GM12878 (cell line): Measurements from ENCODE around the gene SAMD4A. TPM values are rescaled to one million over a fixed set of nuclear protein-coding genes. Genes with fewer than 3 reads are reported as not detected.

Source experiments
- ATAC-seq: fragments of 200-7000 bp; cut with Tn5 transposase; 3 replicates; pipeline ENCODE4 v1.9.1; 2020; ENCODE audit warnings: mild to moderate bottlenecking, moderate library complexity
- BruUV-seq: library from RNA; stranded (reverse); fragments of 400-500 nt; replicated peaks from 2 replicates; lab custom pipeline; 2021; lab: Mats Ljungman, UMichigan
- CTCF ChIA-PET: fragments of 300-600 bp; sonication (Branson Sonifier 250); formaldehyde crosslinking; extraction: SDS; loops from one replicate; lab custom pipeline; 2021; ENCODE audit warnings: inconsistent platforms; lab: Yijun Ruan, JAX
- POLR2A ChIA-PET: fragments of 350-600 bp; formaldehyde crosslinking; extraction: SDS; loops from one replicate; lab custom pipeline; 2021; ENCODE audit warnings: inconsistent platforms; lab: Charles Lee
- RAD21 ChIA-PET: fragments of 300-600 bp; sonication (Branson Sonifier 250); formaldehyde crosslinking; loops from one replicate; lab custom pipeline; 2023; ENCODE audit warnings: antibody characterized with exemption; ENCODE audit not compliant: unreplicated experiment; lab: Charles Lee
- SMC1A ChIA-PET: fragments of 300-600 bp; sonication (Branson Sonifier 250); formaldehyde crosslinking; loops from one replicate; lab custom pipeline; 2023; ENCODE audit not compliant: unreplicated experiment, uncharacterized antibody; lab: Charles Lee
- DNase-seq: peaks from one replicate; pipeline ENCODE4 v3.0.0-alpha.2; 2011; ENCODE audit warnings: low read depth, low spot score
- FAIRE-seq: peaks from 3 replicates; lab custom pipeline; 2011; peaks lifted over from hg19 to GRCh38; lab: Jason Lieb, UNC
- H2AFZ ChIP-seq: 2 replicates; pipeline ENCODE4 v1.6.0; 2011; ENCODE audit warnings: low read depth, low read length, control low read depth; ENCODE audit not compliant: control insufficient read depth
- H3K27ac ChIP-seq: 2 replicates; pipeline ENCODE4 v1.5.1; 2011; ENCODE audit warnings: control low read depth; ENCODE audit not compliant: control insufficient read depth, insufficient read depth
- H3K27me3 ChIP-seq, 2 experiments: replicated peaks in 1 of 2; 2 replicates each; pipeline versions ENCODE4 v1.6.0 to v1.6.1; 2011; ENCODE audit warnings: low read length in 1 of 2; ENCODE audit not compliant: control insufficient read depth in 2 of 2, insufficient read depth in 2 of 2
- H3K36me3 ChIP-seq, 2 experiments: 2 replicates each; pipeline ENCODE4 v1.5.1; 2011; ENCODE audit warnings: low read length in 1 of 2; ENCODE audit not compliant: control insufficient read depth in 2 of 2, insufficient read depth in 2 of 2
- H3K4me1 ChIP-seq: 2 replicates; pipeline ENCODE4 v1.6.1; 2011; ENCODE audit warnings: mild to moderate bottlenecking, low read length, moderate library complexity, mixed read lengths; ENCODE audit not compliant: control insufficient read depth, insufficient read depth
- H3K4me2 ChIP-seq: 2 replicates; pipeline ENCODE4 v1.6.0; 2011; ENCODE audit warnings: control low read depth; ENCODE audit not compliant: control insufficient read depth, insufficient read depth
- H3K4me3 ChIP-seq: fragments of 200-600 bp; sonication (generic); 2 replicates; pipeline ENCODE4 v1.5.1; 2016
- H3K79me2 ChIP-seq: 2 replicates; pipeline ENCODE4 v1.6.0; 2011; ENCODE audit warnings: low read length; ENCODE audit not compliant: control insufficient read depth, insufficient read depth
- H3K9ac ChIP-seq: 2 replicates; pipeline ENCODE4 v1.8.0; 2011; ENCODE audit warnings: low read length, control low read depth, mixed read lengths; ENCODE audit not compliant: control insufficient read depth, insufficient read depth
- H3K9me3 ChIP-seq: replicated peaks from 3 replicates; pipeline ENCODE4 v1.5.1; 2011; ENCODE audit warnings: mild to moderate bottlenecking, low read length; ENCODE audit not compliant: control insufficient read depth, insufficient read depth
- H4K20me1 ChIP-seq: 2 replicates; pipeline ENCODE4 v1.6.0; 2011; ENCODE audit not compliant: control insufficient read depth, insufficient read depth
- CBX5 ChIP-seq: sonication (generic); IDR thresholded peaks from 2 replicates; pipeline ENCODE4 v1.6.1; 2016; ENCODE audit warnings: low read depth, moderate library complexity, mild to moderate bottlenecking, inconsistent platforms
- ESRRA ChIP-seq: IDR thresholded peaks from 2 replicates; pipeline ENCODE4 v1.6.1; 2012; ENCODE audit warnings: mild to moderate bottlenecking, low read length, improper control_type of control experiment
- HDAC2 ChIP-seq: fragments of 200-600 bp; sonication (generic); IDR thresholded peaks from 2 replicates; pipeline ENCODE4 v1.6.1; 2017
- MTA3 ChIP-seq: IDR thresholded peaks from 2 replicates; pipeline ENCODE4 v1.6.1; 2012; ENCODE audit warnings: low read length, inconsistent platforms, borderline replicate concordance
- NFXL1 ChIP-seq: fragments of 450-650 bp; IDR thresholded peaks from 2 replicates; pipeline ENCODE4 v1.6.1; 2017; ENCODE audit warnings: antibody characterized with exemption, mild to moderate bottlenecking, borderline replicate concordance
- NR2F1 ChIP-seq: fragments of 450-650 bp; conservative IDR thresholded peaks from 2 replicates; pipeline ENCODE4 v1.6.1; 2017; ENCODE audit warnings: mild to moderate bottlenecking
- RAD21 ChIP-seq: IDR thresholded peaks from 2 replicates; pipeline ENCODE4 v1.6.1; 2011; ENCODE audit warnings: mild to moderate bottlenecking, low read depth, low read length, moderate library complexity; ENCODE audit not compliant: insufficient read depth
- RBBP5 ChIP-seq: fragments of 200-600 bp; sonication (generic); conservative IDR thresholded peaks from 2 replicates; pipeline ENCODE4 v1.6.1; 2016
- SMAD5 ChIP-seq: IDR thresholded peaks from 2 replicates; pipeline ENCODE4 v1.6.1; 2016; ENCODE audit warnings: antibody characterized with exemption, low read depth
- WRNIP1 ChIP-seq: IDR thresholded peaks from 2 replicates; pipeline ENCODE4 v1.6.1; 2011; ENCODE audit warnings: low read depth, low read length, improper control_type of control experiment, borderline replicate concordance
- ZSCAN29 ChIP-seq: fragments of 450-650 bp; IDR thresholded peaks from 2 replicates; pipeline ENCODE4 v1.6.1; 2017; ENCODE audit warnings: mild to moderate bottlenecking, moderate library complexity
- WGBS: methylation state at CpG from one replicate; pipeline ENCODE4 v1.1.6; 2016; ENCODE audit warnings: low lambda C conversion rate; ENCODE audit not compliant: insufficient replicate concordance, insufficient coverage; ENCODE audit errors: missing lambda C conversion rate; 5-methylcytosine and 5-hydroxymethylcytosine counted together
- in situ Hi-C: fragments of 300-500 bp; cut with MboI; formaldehyde crosslinking; loops from 9 replicates; pipeline ENCODE4 v1.14.3; 2018; ENCODE audit warnings: mixed read lengths
- intact Hi-C: fragments of 100-400 bp; cut with micrococcal nuclease; formaldehyde crosslinking; loops from one replicate; pipeline ENCODE4 v1.14.2; 2022; ENCODE audit not compliant: unreplicated experiment
- polyA plus RNA-seq, 11 experiments: library from polyadenylated mRNA; depleted of rRNA in 4 of 11; unstranded in 6 of 11; stranded (reverse) in 5 of 11; fragments of >200 nt; fragmentation: Nextera tagmentation in 4 of 11; fragmentation: Illumina TruSeq in 1 of 11; extraction: Ambion mirVana in 4 of 11; extraction: Trizol in 1 of 11; gene quantifications; 1 replicate in 1 of 11; 2 replicates in 10 of 11; pipeline versions ENCODE4 v1.2.1 to v1.2.3, GENCODE V29; 2011 to 2016; ENCODE audit warnings: inconsistent platforms in 2 of 11, missing spikeins in 2 of 11, low read depth in 1 of 11
- total RNA-seq, 4 experiments: library from RNA; depleted of rRNA in 3 of 4; stranded (reverse); fragments of >200 nt in 3 of 4; fragmentation: Illumina TruSeq in 1 of 4; extraction: Trizol in 1 of 4; gene quantifications; 2 replicates each; pipeline versions ENCODE4 v1.2.1 to v1.2.3, GENCODE V29; 2013 to 2021
- TF ChIP-seq, protein P1 (sequence below): IDR thresholded peaks from 2 replicates; pipeline ENCODE4 v1.6.1; 2012; ENCODE audit warnings: improper control_type of control experiment, low read depth, low read length; ENCODE audit not compliant: insufficient replicate concordance
- TF ChIP-seq, protein P2 (sequence below): fragments of 450-650 bp; IDR thresholded peaks from 2 replicates; pipeline ENCODE4 v1.6.1; 2018; ENCODE audit warnings: mild to moderate bottlenecking, low read depth, moderate library complexity; ENCODE audit not compliant: partially characterized antibody
- TF ChIP-seq, protein P3 (sequence below): fragments of 450-650 bp; IDR thresholded peaks from 2 replicates; pipeline ENCODE4 v1.6.1; 2016; ENCODE audit warnings: mild to moderate bottlenecking
- TF ChIP-seq, protein P4 (sequence below): IDR thresholded peaks from 2 replicates; pipeline ENCODE4 v1.6.1; 2011; ENCODE audit warnings: low read depth, mild to moderate bottlenecking, low read length, moderate library complexity, borderline replicate concordance; ENCODE audit errors: extremely low read depth

The SAMD4A gene
- total and polyA plus RNA-seq, 10 of the 15 experiments (the other 5 are each of a cell fraction or from before 2014, with no cell fraction given), result 0.05 to 0.56 (median 0.31) TPM

DNA sequence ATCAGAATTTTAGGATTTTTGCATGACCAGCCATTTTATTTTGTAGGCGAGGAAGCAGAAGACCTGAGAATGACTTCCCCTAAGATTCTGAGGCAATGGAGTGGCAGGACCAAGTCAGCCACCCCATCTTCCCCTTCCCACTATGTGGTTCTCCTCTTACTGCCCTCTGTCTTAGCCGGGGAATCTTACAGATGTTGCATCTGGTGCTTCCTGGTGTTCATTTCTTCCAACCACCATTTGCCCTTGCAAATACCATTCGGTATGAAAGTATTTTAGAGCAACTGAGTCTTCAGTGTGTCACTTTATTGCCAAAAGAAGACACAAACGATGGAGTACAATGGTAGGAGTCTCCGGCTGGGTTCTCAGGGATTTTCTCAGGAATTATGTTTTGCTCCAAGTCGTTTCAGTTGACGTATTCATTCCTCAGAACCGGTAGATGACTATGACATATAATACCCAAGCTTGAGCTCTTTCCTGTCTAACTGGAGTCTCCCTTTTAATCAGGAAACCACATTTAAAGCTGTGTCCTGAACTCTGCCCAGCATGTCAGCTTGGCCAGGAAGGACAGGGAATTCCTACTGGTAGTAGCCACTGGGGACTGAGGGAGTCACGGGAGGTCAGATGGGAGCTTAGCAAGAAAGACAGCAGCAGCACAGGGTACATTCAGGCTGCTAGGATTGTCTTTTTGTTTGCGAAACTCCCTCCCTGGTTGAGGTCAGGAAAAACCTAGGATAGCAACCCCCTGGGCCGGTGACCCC is 87.0 kb downstream of the SAMD4A start:
- no peaks in the 10 kb centered on the region for H3K79me2 ChIP-seq
- TF ChIP-seq, protein P1, sequence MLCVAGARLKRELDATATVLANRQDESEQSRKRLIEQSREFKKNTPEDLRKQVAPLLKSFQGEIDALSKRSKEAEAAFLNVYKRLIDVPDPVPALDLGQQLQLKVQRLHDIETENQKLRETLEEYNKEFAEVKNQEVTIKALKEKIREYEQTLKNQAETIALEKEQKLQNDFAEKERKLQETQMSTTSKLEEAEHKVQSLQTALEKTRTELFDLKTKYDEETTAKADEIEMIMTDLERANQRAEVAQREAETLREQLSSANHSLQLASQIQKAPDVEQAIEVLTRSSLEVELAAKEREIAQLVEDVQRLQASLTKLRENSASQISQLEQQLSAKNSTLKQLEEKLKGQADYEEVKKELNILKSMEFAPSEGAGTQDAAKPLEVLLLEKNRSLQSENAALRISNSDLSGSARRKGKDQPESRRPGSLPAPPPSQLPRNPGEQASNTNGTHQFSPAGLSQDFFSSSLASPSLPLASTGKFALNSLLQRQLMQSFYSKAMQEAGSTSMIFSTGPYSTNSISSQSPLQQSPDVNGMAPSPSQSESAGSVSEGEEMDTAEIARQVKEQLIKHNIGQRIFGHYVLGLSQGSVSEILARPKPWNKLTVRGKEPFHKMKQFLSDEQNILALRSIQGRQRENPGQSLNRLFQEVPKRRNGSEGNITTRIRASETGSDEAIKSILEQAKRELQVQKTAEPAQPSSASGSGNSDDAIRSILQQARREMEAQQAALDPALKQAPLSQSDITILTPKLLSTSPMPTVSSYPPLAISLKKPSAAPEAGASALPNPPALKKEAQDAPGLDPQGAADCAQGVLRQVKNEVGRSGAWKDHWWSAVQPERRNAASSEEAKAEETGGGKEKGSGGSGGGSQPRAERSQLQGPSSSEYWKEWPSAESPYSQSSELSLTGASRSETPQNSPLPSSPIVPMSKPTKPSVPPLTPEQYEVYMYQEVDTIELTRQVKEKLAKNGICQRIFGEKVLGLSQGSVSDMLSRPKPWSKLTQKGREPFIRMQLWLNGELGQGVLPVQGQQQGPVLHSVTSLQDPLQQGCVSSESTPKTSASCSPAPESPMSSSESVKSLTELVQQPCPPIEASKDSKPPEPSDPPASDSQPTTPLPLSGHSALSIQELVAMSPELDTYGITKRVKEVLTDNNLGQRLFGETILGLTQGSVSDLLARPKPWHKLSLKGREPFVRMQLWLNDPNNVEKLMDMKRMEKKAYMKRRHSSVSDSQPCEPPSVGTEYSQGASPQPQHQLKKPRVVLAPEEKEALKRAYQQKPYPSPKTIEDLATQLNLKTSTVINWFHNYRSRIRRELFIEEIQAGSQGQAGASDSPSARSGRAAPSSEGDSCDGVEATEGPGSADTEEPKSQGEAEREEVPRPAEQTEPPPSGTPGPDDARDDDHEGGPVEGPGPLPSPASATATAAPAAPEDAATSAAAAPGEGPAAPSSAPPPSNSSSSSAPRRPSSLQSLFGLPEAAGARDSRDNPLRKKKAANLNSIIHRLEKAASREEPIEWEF, result no peak
- TF ChIP-seq NFXL1 (no peak), ZSCAN29 (no peak), MTA3 (no peak), RAD21 (no peak), CBX5 (no peak), NR2F1 (no peak), SMAD5 (no peak), HDAC2 (no peak), ESRRA (no peak), RBBP5 (no peak), WRNIP1 (no peak)
- TF ChIP-seq, protein P2, sequence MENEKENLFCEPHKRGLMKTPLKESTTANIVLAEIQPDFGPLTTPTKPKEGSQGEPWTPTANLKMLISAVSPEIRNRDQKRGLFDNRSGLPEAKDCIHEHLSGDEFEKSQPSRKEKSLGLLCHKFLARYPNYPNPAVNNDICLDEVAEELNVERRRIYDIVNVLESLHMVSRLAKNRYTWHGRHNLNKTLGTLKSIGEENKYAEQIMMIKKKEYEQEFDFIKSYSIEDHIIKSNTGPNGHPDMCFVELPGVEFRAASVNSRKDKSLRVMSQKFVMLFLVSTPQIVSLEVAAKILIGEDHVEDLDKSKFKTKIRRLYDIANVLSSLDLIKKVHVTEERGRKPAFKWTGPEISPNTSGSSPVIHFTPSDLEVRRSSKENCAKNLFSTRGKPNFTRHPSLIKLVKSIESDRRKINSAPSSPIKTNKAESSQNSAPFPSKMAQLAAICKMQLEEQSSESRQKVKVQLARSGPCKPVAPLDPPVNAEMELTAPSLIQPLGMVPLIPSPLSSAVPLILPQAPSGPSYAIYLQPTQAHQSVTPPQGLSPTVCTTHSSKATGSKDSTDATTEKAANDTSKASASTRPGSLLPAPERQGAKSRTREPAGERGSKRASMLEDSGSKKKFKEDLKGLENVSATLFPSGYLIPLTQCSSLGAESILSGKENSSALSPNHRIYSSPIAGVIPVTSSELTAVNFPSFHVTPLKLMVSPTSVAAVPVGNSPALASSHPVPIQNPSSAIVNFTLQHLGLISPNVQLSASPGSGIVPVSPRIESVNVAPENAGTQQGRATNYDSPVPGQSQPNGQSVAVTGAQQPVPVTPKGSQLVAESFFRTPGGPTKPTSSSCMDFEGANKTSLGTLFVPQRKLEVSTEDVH, result no peak
- TF ChIP-seq, protein P3, sequence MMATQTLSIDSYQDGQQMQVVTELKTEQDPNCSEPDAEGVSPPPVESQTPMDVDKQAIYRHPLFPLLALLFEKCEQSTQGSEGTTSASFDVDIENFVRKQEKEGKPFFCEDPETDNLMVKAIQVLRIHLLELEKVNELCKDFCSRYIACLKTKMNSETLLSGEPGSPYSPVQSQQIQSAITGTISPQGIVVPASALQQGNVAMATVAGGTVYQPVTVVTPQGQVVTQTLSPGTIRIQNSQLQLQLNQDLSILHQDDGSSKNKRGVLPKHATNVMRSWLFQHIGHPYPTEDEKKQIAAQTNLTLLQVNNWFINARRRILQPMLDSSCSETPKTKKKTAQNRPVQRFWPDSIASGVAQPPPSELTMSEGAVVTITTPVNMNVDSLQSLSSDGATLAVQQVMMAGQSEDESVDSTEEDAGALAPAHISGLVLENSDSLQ, result no peak
- TF ChIP-seq, protein P4, sequence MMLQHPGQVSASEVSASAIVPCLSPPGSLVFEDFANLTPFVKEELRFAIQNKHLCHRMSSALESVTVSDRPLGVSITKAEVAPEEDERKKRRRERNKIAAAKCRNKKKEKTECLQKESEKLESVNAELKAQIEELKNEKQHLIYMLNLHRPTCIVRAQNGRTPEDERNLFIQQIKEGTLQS, result no peak

More for the DNA sequence above, 87.0 kb downstream of the SAMD4A start:
- Histone ChIP-seq H3K4me2 (no peak overlapping the region), H3K4me1 (no peaks in the 10 kb centered on the region), H3K9me3 (no peaks in the 10 kb centered on the region), H3K27ac (no peak overlapping the region), H3K36me3 (no peaks in the 10 kb centered on the region), H3K9ac (no peak overlapping the region), H4K20me1 (no peaks in the 10 kb centered on the region), H3K4me3 (no peak overlapping the region), H3K27me3 (peaks cover 0 to 6% of the 10 kb centered on the region in 2 experiments; a peak in 1 of 4 replicates), H2AFZ (no peak overlapping the region)
- no peak for FAIRE-seq
- no TSS peak for BruUV-seq
- WGBS, result 71% methylated on average over 11 of the region's 11 CpGs
- CTCF ChIA-PET, result interaction anchor here (0.8 to 1.3 kb wide), 4 partner anchors 8 to 23 kb away, joined by 3 to 4 read pairs (median 3); no protein-coding TSS in a partner anchor
- in situ Hi-C loops, result no loop called here
- ATAC-seq, result no peak
- DNase-seq, result no peak
- intact Hi-C loops, result no loop called here
- RAD21 ChIA-PET, result no interaction called here
- POLR2A ChIA-PET, result no interaction called here
- SMC1A ChIA-PET, result interaction anchor here (0.7 to 1.3 kb wide), 3 partner anchors 12 to 985 kb away, joined by 3 to 4 read pairs (median 4); no protein-coding TSS in a partner anchor
